Pancreas (tissue), 10 donors: ENCODE results near the gene INHBA. TPM values are rescaled to one million over a fixed set of nuclear protein-coding genes. Genes with fewer than 3 reads are reported as not detected.

Experiments
- ATAC-seq, 4 donors: fragments of 200-7000 bp; cut with Tn5 transposase; one replicate each; pipeline versions ENCODE4 v1.8.0 to v1.9.1; 2020; ENCODE audit warnings: mild to moderate bottlenecking in 4 of 4, moderate library complexity in 4 of 4
- DNase-seq, 6 donors: peaks; one replicate each; pipeline ENCODE4 v3.0.0-alpha.2; 2020
- FAIRE-seq: peaks from 2 replicates; lab custom pipeline; 2012; peaks lifted over from hg19 to GRCh38; lab: Jason Lieb, UNC
- H3K27ac ChIP-seq, 4 donors: fragments of 200-600 bp; sonication (generic); 1 replicate in 3 of 4; 2 replicates in 1 of 4; pipeline versions ENCODE4 v1.5.0 to v1.8.0; 2020
- H3K27me3 ChIP-seq, 4 donors: fragments of 200-600 bp; one replicate each; pipeline ENCODE4 v1.8.0; 2021
- H3K36me3 ChIP-seq, 3 donors: fragments of 200-600 bp; sonication (generic) in 1 of 3; one replicate each; pipeline versions ENCODE4 v1.5.0 to v1.8.0; 2020 to 2021
- H3K4me1 ChIP-seq, 3 donors: fragments of 200-600 bp; one replicate each; pipeline ENCODE4 v1.8.0; 2021
- H3K4me3 ChIP-seq, 4 donors: fragments of 200-600 bp; sonication (generic) in 2 of 4; one replicate each; pipeline versions ENCODE4 v1.5.0 to v1.8.0; 2020 to 2021
- H3K9me3 ChIP-seq, 4 donors: fragments of 200-600 bp; one replicate each; pipeline ENCODE4 v1.8.0; 2021
- CTCF ChIP-seq, 4 donors: fragments of 200-600 bp; sonication (generic) in 3 of 4; IDR thresholded peaks; one replicate each; pipeline versions ENCODE4 v1.5.0 to v1.8.0; 2021; ENCODE audit warnings: antibody characterized with exemption in 4 of 4
- WGBS, 2 donors: extraction: QIAGEN DNeasy Blood & Tissue Kit; methylation state at CpG; one replicate each; pipeline ENCODE4 v1.1.7; 2013; 5-methylcytosine and 5-hydroxymethylcytosine counted together
- intact Hi-C, 3 donors: fragments of 100-400 bp; cut with DNase I; formaldehyde crosslinking; loops; one replicate each; pipeline versions ENCODE4 v1.11.1 to v1.14.2; 2022
- polyA plus RNA-seq, 2 donors: library from polyadenylated mRNA; stranded (reverse); fragments of 200-250 nt; gene quantifications; one replicate each; pipeline ENCODE4 v1.2.3, GENCODE V29; 2013
- total RNA-seq, 6 donors: library from RNA; stranded (reverse); fragmentation: NEBNext Ultra II Directional in 4 of 6; extraction: Animal tissue kit (Norgen Biotek cat#: 25700) in 4 of 6; gene quantifications; one replicate each; pipeline versions ENCODE4 v1.2.1 to v1.2.4, GENCODE V29; 2021 to 2023
- donor health status: healthy with polysubstance abuse.
- donor health status: DM: no; HTN: no; CAD: no; lungs with moderate emphysema.
- donor health status: DM: no; HTN: no; CAD: no.
- donor health status: control.
- donor health status: control.
- donor health status: Bipolar disorder and iron deficiency.
- donor health status: DM: yes; HTN: yes; CAD: no.
- donor health status: DM: no; HTN: no; CAD: no.
- donor health status: DM: no; HTN: no; CAD: no.
- donor health status: DM: yes; HTN: yes; CAD: no.

The INHBA gene
- total and polyA plus RNA-seq, 8 donors, result 0.05 to 6.1 (median 0.27) TPM

GRCh38 chr7:41659539-41659938, 43.4 kb downstream of the INHBA start:
- FAIRE-seq (no peak), ATAC-seq (no peak), DNase-seq (no peak)
- no peaks in the 10 kb centered on the region for H3K27me3 ChIP-seq
- intact Hi-C loops, result no loop called here
- TF ChIP-seq CTCF (IDR thresholded peaks at IDR 0.05), result no peak
- no peak overlapping the region for H3K4me3 ChIP-seq
- H3K4me1 ChIP-seq, result no peaks in the 10 kb centered on the region
- 66 to 86% methylated on average over 3 of the region's 3 CpGs for whole genome bisulfite sequencing, 2 donors
- H3K9me3 ChIP-seq, result no peaks in the 10 kb centered on the region
- H3K27ac ChIP-seq, result no peak overlapping the region
- H3K36me3 ChIP-seq, result no peaks in the 10 kb centered on the region

GRCh38 chr7:41656366-41656765, 46.5 kb downstream of the INHBA start:
- no peak for FAIRE-seq

GRCh38 chr7:41655426-41655825, 47.5 kb downstream of the INHBA start:
- no peak for DNase-seq
- Histone ChIP-seq H3K36me3 (no peaks in the 10 kb centered on the region), H3K27me3 (no peaks in the 10 kb centered on the region), H3K4me1 (no peaks in the 10 kb centered on the region), H3K9me3 (no peaks in the 10 kb centered on the region), H3K4me3 (no peak overlapping the region), H3K27ac (no peak overlapping the region)
- no peak for FAIRE-seq
- no peak for ATAC-seq
- no peak for TF ChIP-seq CTCF (IDR thresholded peaks at IDR 0.05)
- WGBS, 2 donors, result 25 to 40% methylated on average over 2 of the region's 2 CpGs
- intact Hi-C loops, result no loop called here

More at GRCh38 chr7:41656366-41656765, 46.5 kb downstream of the INHBA start:
- no peak for TF ChIP-seq CTCF (IDR thresholded peaks at IDR 0.05)
- intact Hi-C loops, result no loop called here
- Histone ChIP-seq H3K4me1 (no peaks in the 10 kb centered on the region), H3K4me3 (no peak overlapping the region), H3K27ac (no peak overlapping the region), H3K27me3 (no peaks in the 10 kb centered on the region), H3K36me3 (no peaks in the 10 kb centered on the region), H3K9me3 (no peaks in the 10 kb centered on the region)
- DNase-seq (no peak), ATAC-seq (no peak)
- whole genome bisulfite sequencing, 2 donors, result 31 to 45% methylated on average over 4 of the region's 4 CpGs

GRCh38 chr7:41652267-41652666, 50.6 kb downstream of the INHBA start:
- peaks cover 0 to 3% (median 0%) of the 10 kb centered on the region in 4 donors for H3K27me3 ChIP-seq
- FAIRE-seq (no peak), DNase-seq (no peak), ATAC-seq (no peak)
- H3K9me3 ChIP-seq, result no peaks in the 10 kb centered on the region
- H3K4me1 ChIP-seq, result no peaks in the 10 kb centered on the region
- no peaks in the 10 kb centered on the region for H3K36me3 ChIP-seq
- no peak overlapping the region for H3K27ac ChIP-seq
- H3K4me3 ChIP-seq, result no peak overlapping the region
- no peak for TF ChIP-seq CTCF (IDR thresholded peaks at IDR 0.05)
- 37 to 59% methylated on average over 1 of the region's 1 CpG for WGBS, 2 donors
- intact Hi-C loops, result no loop called here

- H3K9me3 ChIP-seq, result no peaks in the 10 kb centered on the region
- H3K27ac ChIP-seq, result no peak overlapping the region
- peaks cover 0 to 5% (median 0%) of the 10 kb centered on the region in 4 donors for H3K27me3 ChIP-seq
- 39 to 41% methylated on average over 1 of the region's 1 CpG for WGBS, 2 donors
- no peaks in the 10 kb centered on the region for H3K36me3 ChIP-seq
- no peak for TF ChIP-seq CTCF (IDR thresholded peaks at IDR 0.05)
- no peaks in the 10 kb centered on the region for H3K4me1 ChIP-seq
- no peak overlapping the region for H3K4me3 ChIP-seq
- FAIRE-seq, result no peak
- no peak for DNase-seq
- no peak for ATAC-seq
- intact Hi-C loops, result no loop called here
Observed at GRCh38 chr7:41648501-41648900, 54.4 kb downstream of the INHBA start.
